Neural cell (in vitro differentiated cells): ENCODE results near the gene CTXN1.

Source experiments
- EP300 ChIP-seq: fragments of 450-650 bp; conservative IDR thresholded peaks from 2 replicates; pipeline ENCODE4 v1.6.1; 2014; ENCODE audit warnings: antibody characterized with exemption, mild to moderate bottlenecking, moderate library complexity; ENCODE audit not compliant: poor library complexity, severe bottlenecking
- EZH2 ChIP-seq: fragments of 200-600, 300-800 bp; shearing (Covaris generic), sonication (generic); IDR thresholded peaks from 2 replicates; pipeline ENCODE4 v1.6.1; 2014; ENCODE audit warnings: antibody characterized with exemption, low read length, borderline replicate concordance, mild to moderate bottlenecking; ENCODE audit not compliant: insufficient read depth, poor library complexity, severe bottlenecking
- POLR2AphosphoS5 ChIP-seq: IDR thresholded peaks from 2 replicates; pipeline ENCODE4 v1.6.1; 2012
- RAD21 ChIP-seq: fragments of 450-650 bp; conservative IDR thresholded peaks from 2 replicates; pipeline ENCODE4 v1.6.1; 2014; ENCODE audit warnings: antibody characterized with exemption, mild to moderate bottlenecking, moderate library complexity
- SMC3 ChIP-seq: fragments of 450-650 bp; conservative IDR thresholded peaks from 2 replicates; pipeline ENCODE4 v1.6.1; 2014; ENCODE audit warnings: antibody characterized with exemption, mild to moderate bottlenecking, moderate library complexity; ENCODE audit not compliant: poor library complexity
- TAF1 ChIP-seq: IDR thresholded peaks from 2 replicates; pipeline ENCODE4 v1.6.1; 2012; ENCODE audit warnings: low read depth
- TF ChIP-seq, protein P1 (sequence below): fragments of 450-650 bp; IDR thresholded peaks from 2 replicates; pipeline ENCODE4 v1.5.1; 2014; ENCODE audit warnings: antibody characterized with exemption, mild to moderate bottlenecking, moderate library complexity; ENCODE audit not compliant: poor library complexity, severe bottlenecking
- TF ChIP-seq, protein P2 (sequence below): IDR thresholded peaks from 2 replicates; pipeline ENCODE4 v1.6.1; 2012; ENCODE audit warnings: borderline replicate concordance

DNA sequence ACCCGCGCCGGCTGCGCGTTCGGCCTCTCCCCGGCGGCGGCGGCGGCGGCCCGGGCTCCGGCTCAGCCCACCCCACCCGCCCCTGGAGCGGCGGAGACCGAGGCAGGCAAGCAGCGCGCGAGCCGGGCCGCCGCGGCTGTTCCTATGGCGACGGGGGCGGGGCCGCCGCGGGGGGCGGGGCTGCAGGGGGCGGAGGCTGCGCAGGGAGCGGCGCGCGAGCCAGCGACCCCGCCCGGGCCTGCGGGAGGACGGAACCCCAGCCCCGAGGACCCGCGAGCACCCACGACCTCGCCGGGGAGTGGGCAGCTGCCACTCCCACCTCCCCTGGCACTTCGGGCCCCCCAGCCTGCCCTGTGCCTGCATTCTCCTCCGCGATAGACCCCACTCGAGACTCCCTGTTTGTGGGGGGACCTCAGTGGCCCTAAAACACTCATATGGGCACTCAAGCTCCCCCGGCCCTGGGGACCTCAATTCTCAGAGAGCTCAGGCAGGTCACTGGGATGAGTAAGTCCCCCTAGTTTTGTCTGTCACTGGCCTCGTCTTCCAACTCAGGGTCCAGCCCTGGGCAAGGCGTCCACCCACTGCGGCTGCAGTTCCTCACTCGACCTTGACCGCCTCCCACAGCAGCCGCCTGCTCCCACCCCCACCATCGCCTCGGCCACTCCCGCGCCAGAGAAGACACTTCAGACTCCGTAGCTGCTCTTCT, at the start of gene CTXN1:
- TF ChIP-seq, protein P1, sequence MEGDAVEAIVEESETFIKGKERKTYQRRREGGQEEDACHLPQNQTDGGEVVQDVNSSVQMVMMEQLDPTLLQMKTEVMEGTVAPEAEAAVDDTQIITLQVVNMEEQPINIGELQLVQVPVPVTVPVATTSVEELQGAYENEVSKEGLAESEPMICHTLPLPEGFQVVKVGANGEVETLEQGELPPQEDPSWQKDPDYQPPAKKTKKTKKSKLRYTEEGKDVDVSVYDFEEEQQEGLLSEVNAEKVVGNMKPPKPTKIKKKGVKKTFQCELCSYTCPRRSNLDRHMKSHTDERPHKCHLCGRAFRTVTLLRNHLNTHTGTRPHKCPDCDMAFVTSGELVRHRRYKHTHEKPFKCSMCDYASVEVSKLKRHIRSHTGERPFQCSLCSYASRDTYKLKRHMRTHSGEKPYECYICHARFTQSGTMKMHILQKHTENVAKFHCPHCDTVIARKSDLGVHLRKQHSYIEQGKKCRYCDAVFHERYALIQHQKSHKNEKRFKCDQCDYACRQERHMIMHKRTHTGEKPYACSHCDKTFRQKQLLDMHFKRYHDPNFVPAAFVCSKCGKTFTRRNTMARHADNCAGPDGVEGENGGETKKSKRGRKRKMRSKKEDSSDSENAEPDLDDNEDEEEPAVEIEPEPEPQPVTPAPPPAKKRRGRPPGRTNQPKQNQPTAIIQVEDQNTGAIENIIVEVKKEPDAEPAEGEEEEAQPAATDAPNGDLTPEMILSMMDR: no peak
- no peak for TF ChIP-seq EP300
- TF ChIP-seq TAF1: no peak
- TF ChIP-seq SMC3: no peak
- TF ChIP-seq, protein P2, sequence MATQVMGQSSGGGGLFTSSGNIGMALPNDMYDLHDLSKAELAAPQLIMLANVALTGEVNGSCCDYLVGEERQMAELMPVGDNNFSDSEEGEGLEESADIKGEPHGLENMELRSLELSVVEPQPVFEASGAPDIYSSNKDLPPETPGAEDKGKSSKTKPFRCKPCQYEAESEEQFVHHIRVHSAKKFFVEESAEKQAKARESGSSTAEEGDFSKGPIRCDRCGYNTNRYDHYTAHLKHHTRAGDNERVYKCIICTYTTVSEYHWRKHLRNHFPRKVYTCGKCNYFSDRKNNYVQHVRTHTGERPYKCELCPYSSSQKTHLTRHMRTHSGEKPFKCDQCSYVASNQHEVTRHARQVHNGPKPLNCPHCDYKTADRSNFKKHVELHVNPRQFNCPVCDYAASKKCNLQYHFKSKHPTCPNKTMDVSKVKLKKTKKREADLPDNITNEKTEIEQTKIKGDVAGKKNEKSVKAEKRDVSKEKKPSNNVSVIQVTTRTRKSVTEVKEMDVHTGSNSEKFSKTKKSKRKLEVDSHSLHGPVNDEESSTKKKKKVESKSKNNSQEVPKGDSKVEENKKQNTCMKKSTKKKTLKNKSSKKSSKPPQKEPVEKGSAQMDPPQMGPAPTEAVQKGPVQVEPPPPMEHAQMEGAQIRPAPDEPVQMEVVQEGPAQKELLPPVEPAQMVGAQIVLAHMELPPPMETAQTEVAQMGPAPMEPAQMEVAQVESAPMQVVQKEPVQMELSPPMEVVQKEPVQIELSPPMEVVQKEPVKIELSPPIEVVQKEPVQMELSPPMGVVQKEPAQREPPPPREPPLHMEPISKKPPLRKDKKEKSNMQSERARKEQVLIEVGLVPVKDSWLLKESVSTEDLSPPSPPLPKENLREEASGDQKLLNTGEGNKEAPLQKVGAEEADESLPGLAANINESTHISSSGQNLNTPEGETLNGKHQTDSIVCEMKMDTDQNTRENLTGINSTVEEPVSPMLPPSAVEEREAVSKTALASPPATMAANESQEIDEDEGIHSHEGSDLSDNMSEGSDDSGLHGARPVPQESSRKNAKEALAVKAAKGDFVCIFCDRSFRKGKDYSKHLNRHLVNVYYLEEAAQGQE: no peak
- no peak for TF ChIP-seq EZH2
- peak; percentile 66 for TF ChIP-seq POLR2AphosphoS5
- no peak for TF ChIP-seq RAD21
